Panc1 (cell line): ENCODE results near the gene HSPA12A. TPM values are rescaled to one million over a fixed set of nuclear protein-coding genes. Genes with fewer than 3 reads are reported as not detected.

Experiments used
- ATAC-seq: fragments of 200-7000 bp; cut with Tn5 transposase; 2 replicates; pipeline ENCODE4 v1.9.1; 2020; ENCODE audit warnings: mild to moderate bottlenecking, moderate library complexity
- BruUV-seq: library from RNA; stranded (reverse); fragments of 400-500 nt; replicated peaks from 2 replicates; lab custom pipeline; 2021; lab: Mats Ljungman, UMichigan
- CTCF ChIA-PET: fragments of 300-600 bp; sonication (Branson Sonifier 250); formaldehyde crosslinking; loops from one replicate; lab custom pipeline; 2022; ENCODE audit warnings: antibody characterized with exemption; lab: Charles Lee
- POLR2A ChIA-PET: fragments of 300-600 bp; sonication (Branson Sonifier 250); formaldehyde crosslinking; loops from one replicate; lab custom pipeline; 2022; ENCODE audit warnings: antibody characterized with exemption; lab: Charles Lee
- DNase-seq: peaks from one replicate; pipeline ENCODE4 v3.0.0-alpha.2; 2010; ENCODE audit warnings: low read depth, low spot score
- H3K27ac ChIP-seq: 2 replicates; pipeline ENCODE4 v1.5.1; 2011; ENCODE audit warnings: mild to moderate bottlenecking, low read length, inconsistent platforms
- H3K27me3 ChIP-seq: fragments of 200-500 bp; sonication (Bioruptor generic); 2 replicates; pipeline ENCODE4 v1.6.0; 2014; ENCODE audit warnings: low read length, inconsistent platforms; ENCODE audit not compliant: control insufficient read depth, insufficient read depth
- H3K36me3 ChIP-seq: fragments of 200-500 bp; sonication (Bioruptor generic); 2 replicates; pipeline ENCODE4 v1.5.1; 2014; ENCODE audit warnings: inconsistent platforms, mild to moderate bottlenecking, low read length, moderate library complexity; ENCODE audit not compliant: control insufficient read depth, insufficient read depth
- H3K4me1 ChIP-seq: 2 replicates; pipeline ENCODE4 v1.5.1; 2011; ENCODE audit warnings: inconsistent platforms, mild to moderate bottlenecking, low read length, moderate library complexity; ENCODE audit not compliant: control insufficient read depth, insufficient read depth
- H3K4me3 ChIP-seq, 2 experiments: 2 replicates each; pipeline ENCODE4 v1.5.1; 2011 to 2012; ENCODE audit warnings: low read depth in 2 of 2, low read length in 2 of 2, mild to moderate bottlenecking in 2 of 2, inconsistent platforms in 1 of 2, moderate library complexity in 1 of 2
- H3K9me3 ChIP-seq: fragments of 200-500 bp; sonication (Bioruptor generic); 2 replicates; pipeline ENCODE4 v1.5.1; 2014; ENCODE audit warnings: low read depth, mild to moderate bottlenecking, inconsistent platforms, low read length, moderate library complexity; ENCODE audit not compliant: control insufficient read depth, insufficient read depth
- CTCF ChIP-seq: fragments of 450-650 bp; IDR thresholded peaks from 2 replicates; pipeline ENCODE4 v1.5.1; 2017; ENCODE audit warnings: mild to moderate bottlenecking
- POLR2AphosphoS5 ChIP-seq: IDR thresholded peaks from 2 replicates; pipeline ENCODE4 v1.6.1; 2012; ENCODE audit warnings: mild to moderate bottlenecking, low read depth, low read length, moderate library complexity
- REST ChIP-seq, 2 experiments: IDR thresholded peaks; 2 replicates each; pipeline ENCODE4 v1.6.1; 2011 to 2012; ENCODE audit warnings: low read depth in 2 of 2, control low read depth in 1 of 2, low read length in 1 of 2, mild to moderate bottlenecking in 1 of 2, moderate library complexity in 1 of 2; ENCODE audit not compliant: insufficient read depth in 1 of 2
- SIN3A ChIP-seq: IDR thresholded peaks from 2 replicates; pipeline ENCODE4 v1.6.1; 2012; ENCODE audit warnings: low read depth, mild to moderate bottlenecking, low read length, moderate library complexity, borderline replicate concordance; ENCODE audit not compliant: insufficient read depth
- TCF7L2 ChIP-seq: IDR thresholded peaks from 2 replicates; pipeline ENCODE4 v1.6.1; 2011; ENCODE audit warnings: mild to moderate bottlenecking, low read depth, low read length, inconsistent platforms
- in situ Hi-C: cut with HindIII; loops from 2 replicates; pipeline ENCODE4 v1.10.0; 2016; ENCODE audit warnings: low sequenced_read_pairs, low pct_unique_long_range_greater_than_20kb
- intact Hi-C: fragments of 100-400 bp; cut with micrococcal nuclease; formaldehyde crosslinking; loops from one replicate; pipeline ENCODE4 v1.10.0; 2022; ENCODE audit not compliant: unreplicated experiment
- total RNA-seq: library from RNA; stranded (reverse); gene quantifications from one replicate; pipeline ENCODE4 v1.2.1, GENCODE V29; 2021; ENCODE audit not compliant: unreplicated experiment

HSPA12A gene
- total RNA-seq, 1 experiment from 2014 or later: 7.7 TPM

- intact Hi-C loops (no loop called here), in situ Hi-C loops (no loop called here)
- Histone ChIP-seq H3K36me3 (no peaks in the 10 kb centered on the region), H3K4me1 (no peaks in the 10 kb centered on the region), H3K27me3 (peaks cover 2% of the 10 kb centered on the region), H3K27ac (no peak overlapping the region), H3K4me3 (no peak overlapping the region), H3K9me3 (no peaks in the 10 kb centered on the region)
- ChIA-PET CTCF (no interaction called here), POLR2A (no interaction called here)
- DNase-seq (no peak), ATAC-seq (no peak)
- TF ChIP-seq TCF7L2 (no peak), POLR2AphosphoS5 (no peak), REST (IDR thresholded peaks at IDR 0.05; ENCODE audit: insufficient read depth in 1 of 2, low read depth in 2 of 2, low read length in 1 of 2) (no peak), CTCF (no peak), SIN3A (no peak)
- no TSS peak for BruUV-seq
These were observed 109.2 kb downstream of the HSPA12A start for GRCh38 chr10:116633216-116633600.

GRCh38 chr10:116632596-116633215, 109.7 kb downstream of the HSPA12A start:
- no peak overlapping the region for H3K4me3 ChIP-seq
- intact Hi-C loops: no loop called here
- H3K27me3 ChIP-seq: peaks cover 2% of the 10 kb centered on the region
- DNase-seq: no peak
- TF ChIP-seq POLR2AphosphoS5 (no peak), SIN3A (no peak), CTCF (no peak), TCF7L2 (no peak), REST (IDR thresholded peaks at IDR 0.05; ENCODE audit: insufficient read depth in 1 of 2, low read depth in 2 of 2, low read length in 1 of 2) (no peak)
- H3K4me1 ChIP-seq: no peaks in the 10 kb centered on the region
- BruUV-seq: no TSS peak
- no peaks in the 10 kb centered on the region for H3K36me3 ChIP-seq
- in situ Hi-C loops: no loop called here
- no peak for ATAC-seq
- POLR2A ChIA-PET: no interaction called here
- CTCF ChIA-PET: no interaction called here
- no peak overlapping the region for H3K27ac ChIP-seq
- H3K9me3 ChIP-seq: no peaks in the 10 kb centered on the region
